Mesodermal cell (in vitro differentiated cells): ENCODE data around the gene FHL3.

Source experiments
- H3K27ac ChIP-seq: 2 replicates; pipeline ENCODE4 v1.7.0; 2013; ENCODE audit warnings: mild to moderate bottlenecking, low read depth, low read length, moderate library complexity; ENCODE audit not compliant: severe bottlenecking
- H3K36me3 ChIP-seq: 2 replicates; pipeline ENCODE4 v1.7.1; 2013; ENCODE audit warnings: mild to moderate bottlenecking, low read length, moderate library complexity; ENCODE audit not compliant: control insufficient read depth, insufficient read depth
- H3K4me1 ChIP-seq: one replicate; pipeline ENCODE4 v1.7.1; 2013; ENCODE audit warnings: mild to moderate bottlenecking, low read length; ENCODE audit not compliant: insufficient read depth, control insufficient read depth, poor library complexity, severe bottlenecking
- H3K4me3 ChIP-seq: 2 replicates; pipeline ENCODE4 v1.7.0; 2013; ENCODE audit warnings: low read length, control low read depth, mild to moderate bottlenecking; ENCODE audit not compliant: insufficient read depth, poor library complexity, severe bottlenecking; ENCODE audit errors: extremely low read depth
- H3K9me3 ChIP-seq: 2 replicates; pipeline ENCODE4 v1.7.1; 2013; ENCODE audit warnings: mild to moderate bottlenecking, low read length, moderate library complexity; ENCODE audit not compliant: control insufficient read depth
- WGBS, 2 experiments: methylation state at CpG; one replicate each; pipeline ENCODE4 v1.1.5; 2013; ENCODE audit warnings: missing lambda C conversion rate in 2 of 2; ENCODE audit not compliant: insufficient coverage in 2 of 2; 5-methylcytosine and 5-hydroxymethylcytosine counted together

Gene FHL3

GRCh38 chr1:38025233-38025632 is 19.9 kb upstream of the FHL3 start:
- Histone ChIP-seq H3K4me3 (no peak overlapping the region), H3K4me1 (peaks cover 32% of the 10 kb centered on the region), H3K9me3 (no peaks in the 10 kb centered on the region), H3K36me3 (peaks cover 65% of the 10 kb centered on the region), H3K27ac (no peak overlapping the region)
- whole genome bisulfite sequencing, 2 experiments: 81 to 95% methylated on average over 2 of the region's 2 CpGs

- Histone ChIP-seq H3K27ac (no peak overlapping the region), H3K9me3 (no peaks in the 10 kb centered on the region), H3K4me1 (peaks cover 11% of the 10 kb centered on the region), H3K36me3 (peaks cover 89% of the 10 kb centered on the region), H3K4me3 (no peak overlapping the region)
- WGBS, 2 experiments: 86 to 94% methylated on average over 2 of the region's 3 CpGs
Measured at GRCh38 chr1:38022810-38023209, 17.5 kb upstream of the FHL3 start.

GRCh38 chr1:38021969-38022368 is 16.7 kb upstream of the FHL3 start:
- peaks cover 6% of the 10 kb centered on the region for H3K4me1 ChIP-seq
- 100% methylated on average over 4 of the region's 5 CpGs for WGBS, 2 experiments
- H3K27ac ChIP-seq: no peak overlapping the region
- no peaks in the 10 kb centered on the region for H3K9me3 ChIP-seq
- peaks cover 94% of the 10 kb centered on the region for H3K36me3 ChIP-seq
- no peak overlapping the region for H3K4me3 ChIP-seq

GRCh38 chr1:38020396-38020795 is 15.1 kb upstream of the FHL3 start:
- WGBS, 2 experiments: 94 to 100% methylated on average over 1 to 2 of the region's 2 CpGs
- no peak overlapping the region for H3K27ac ChIP-seq
- no peaks in the 10 kb centered on the region for H3K9me3 ChIP-seq
- H3K36me3 ChIP-seq: peaks cover 97% of the 10 kb centered on the region
- peaks cover 5% of the 10 kb centered on the region for H3K4me1 ChIP-seq
- H3K4me3 ChIP-seq: no peak overlapping the region

DNA sequence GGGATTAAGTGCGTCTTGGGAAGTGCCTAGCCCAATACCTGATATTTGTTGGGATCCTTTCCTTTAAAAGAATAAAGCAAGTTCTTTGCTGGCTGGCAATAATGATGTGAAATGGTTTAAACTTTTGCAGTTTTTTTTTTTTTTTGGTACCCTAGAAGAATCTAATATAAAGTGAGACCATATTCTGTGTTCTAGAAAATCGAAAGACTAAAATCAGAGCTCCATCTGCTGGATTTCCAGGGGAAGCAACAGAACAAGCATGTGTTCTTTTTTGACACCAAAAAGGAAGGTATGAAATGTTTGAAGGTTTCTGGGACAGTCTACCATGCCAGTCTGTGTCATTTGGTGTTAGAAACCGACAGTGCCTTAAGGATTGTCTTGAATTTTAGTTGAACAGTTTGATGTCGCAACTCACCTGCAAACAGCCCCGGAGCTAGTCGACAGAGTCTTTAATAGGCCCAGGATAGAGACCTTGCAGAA is 13.6 kb upstream of the FHL3 start:
- WGBS, 2 experiments: 92 to 96% methylated on average over 5 to 6 of the region's 6 CpGs

GRCh38 chr1:38015978-38016725 is 10.8 kb upstream of the FHL3 start:
- Histone ChIP-seq H3K4me3 (no peak overlapping the region), H3K4me1 (peaks cover 9% of the 10 kb centered on the region), H3K27ac (peak overlapping the region; percentile 69), H3K36me3 (peaks cover 67% of the 10 kb centered on the region), H3K9me3 (no peaks in the 10 kb centered on the region)
- WGBS, 2 experiments: 90 to 92% methylated on average over 5 of the region's 6 CpGs

More for the DNA sequence above, 13.6 kb upstream of the FHL3 start:
- Histone ChIP-seq H3K9me3 (no peaks in the 10 kb centered on the region), H3K4me1 (peaks cover 4% of the 10 kb centered on the region), H3K4me3 (no peak overlapping the region), H3K36me3 (peaks cover 94% of the 10 kb centered on the region), H3K27ac (no peak overlapping the region)

DNA sequence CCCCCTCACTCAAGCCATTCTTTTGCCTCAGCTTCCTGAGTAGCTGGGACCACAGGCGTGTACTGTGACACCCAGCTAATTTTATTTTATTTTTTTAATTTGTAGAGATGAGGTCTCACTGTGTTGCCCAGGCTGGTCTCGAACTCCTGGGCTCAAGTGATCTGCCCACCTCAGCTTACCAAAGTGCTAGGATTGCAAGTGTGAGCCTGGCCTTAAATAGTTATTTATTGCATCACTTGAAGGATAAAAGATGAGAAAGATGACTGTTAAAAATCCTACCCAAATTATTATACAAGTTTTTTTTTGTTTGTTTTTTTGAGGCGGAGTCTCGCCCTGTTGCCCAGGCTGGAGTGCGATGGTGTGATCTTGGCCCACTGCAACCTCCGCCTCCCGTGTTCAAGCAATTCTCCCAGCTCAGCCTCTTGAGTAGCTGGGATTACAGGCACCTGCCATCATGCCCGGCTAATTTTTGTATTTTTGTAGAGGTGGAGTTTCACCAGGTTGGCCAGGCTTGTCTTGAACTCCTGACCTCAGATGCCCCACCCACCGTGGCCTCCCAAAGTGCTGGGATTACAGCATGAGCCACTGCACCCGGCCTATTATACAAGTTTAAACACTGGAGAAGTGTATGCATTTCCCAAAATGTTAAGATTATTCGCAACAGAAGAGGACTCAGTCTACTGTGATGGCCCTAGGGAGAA is 9.6 kb upstream of the FHL3 start:
- no peak overlapping the region for H3K4me3 ChIP-seq
- H3K27ac ChIP-seq: no peak overlapping the region
- H3K9me3 ChIP-seq: no peaks in the 10 kb centered on the region
- H3K4me1 ChIP-seq: peaks cover 9% of the 10 kb centered on the region
- peaks cover 54% of the 10 kb centered on the region for H3K36me3 ChIP-seq
- WGBS, 2 experiments: 91 to 95% methylated on average over 5 to 6 of the region's 11 CpGs

GRCh38 chr1:38014171-38014570 is 8.9 kb upstream of the FHL3 start:
- H3K9me3 ChIP-seq: no peaks in the 10 kb centered on the region
- H3K4me1 ChIP-seq: peaks cover 11% of the 10 kb centered on the region
- H3K27ac ChIP-seq: no peak overlapping the region
- 68 to 79% methylated on average over 2 to 3 of the region's 4 CpGs for WGBS, 2 experiments
- no peak overlapping the region for H3K4me3 ChIP-seq
- H3K36me3 ChIP-seq: peaks cover 47% of the 10 kb centered on the region

DNA sequence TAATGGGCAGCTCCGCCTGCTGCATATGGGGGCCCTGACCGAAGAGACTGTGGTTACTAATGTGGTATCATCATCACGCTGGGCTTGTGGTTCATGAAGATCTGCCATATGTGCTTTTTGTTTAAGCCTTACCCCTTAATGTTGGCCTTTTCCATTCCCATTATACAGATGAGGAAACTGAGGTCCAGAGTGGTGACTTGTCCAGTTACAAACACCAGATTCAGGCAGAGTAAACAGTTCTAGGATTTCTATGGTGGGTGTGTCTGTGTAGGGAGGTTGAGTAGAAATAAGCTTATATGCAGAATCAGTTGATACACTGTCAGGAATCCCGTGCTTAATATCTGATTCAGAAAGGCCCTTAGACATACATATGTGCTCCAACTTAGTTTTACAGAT is 7.9 kb upstream of the FHL3 start:
- WGBS, 2 experiments: 0% methylated on average over 1 of the region's 4 CpGs; no CpG with 5 or more reads in 1 of the 2 experiments
- Histone ChIP-seq H3K36me3 (peaks cover 38% of the 10 kb centered on the region), H3K4me1 (peaks cover 17% of the 10 kb centered on the region), H3K4me3 (peak overlapping the region; percentile 77), H3K27ac (peak overlapping the region; percentile 95), H3K9me3 (no peaks in the 10 kb centered on the region)

DNA sequence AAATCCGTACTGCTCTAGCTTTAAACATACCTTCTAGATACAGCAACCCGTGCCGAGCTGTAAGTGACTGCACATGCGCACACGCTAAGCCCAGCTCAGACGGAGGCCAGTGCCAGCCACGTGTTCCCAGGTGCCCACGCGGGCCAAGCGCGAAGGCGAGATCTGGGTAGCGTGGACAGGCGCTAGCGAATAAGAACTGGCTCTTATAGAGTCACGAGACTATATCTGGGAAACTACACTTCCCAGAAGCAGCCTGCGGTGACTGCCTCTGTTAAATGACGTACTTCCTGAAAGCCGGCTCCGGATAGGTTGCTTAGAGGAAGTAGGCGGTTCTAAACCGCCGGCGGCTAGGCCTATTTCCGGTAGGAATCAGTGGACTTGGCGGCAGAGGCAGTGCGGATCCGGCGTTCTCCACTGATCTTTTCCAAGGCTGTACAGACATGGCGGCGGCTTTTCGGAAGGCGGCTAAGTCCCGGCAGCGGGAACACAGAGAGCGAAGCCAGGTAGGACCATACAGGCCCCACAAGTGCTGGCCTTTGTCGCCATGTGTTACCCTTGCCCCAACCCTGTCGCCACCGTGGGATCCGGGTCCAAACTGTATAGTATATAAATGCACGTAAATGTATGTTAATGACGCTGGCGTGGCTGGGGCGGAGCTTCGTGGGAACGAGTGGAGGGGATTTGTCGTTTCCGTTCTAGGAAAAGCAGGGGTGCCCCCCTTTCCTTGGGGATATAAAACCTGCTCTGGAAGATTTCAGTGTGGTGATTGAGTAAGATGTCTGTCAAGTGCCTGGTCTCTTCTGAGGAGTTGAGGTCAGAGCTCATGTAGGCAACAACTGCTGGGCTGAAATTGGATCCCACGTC is 7.3 kb upstream of the FHL3 start, which contains the start of gene UTP11:
Gene UTP11, plus strand, starts transcription at position 372 of the 864 bp plus-strand sequence. Its CDS starts 69 bp downstream, at position 441.
- WGBS, 2 experiments: 5 to 7% methylated on average over 42 to 43 of the region's 49 CpGs
- Histone ChIP-seq H3K4me3 (peak within 1 kb of the TSS; percentile 77), H3K9me3 (no peaks in the 10 kb centered on the region), H3K4me1 (peaks cover 17% of the 10 kb centered on the region), H3K36me3 (peaks cover 32% of the 10 kb centered on the region), H3K27ac (peak within 1 kb of the TSS; percentile 95)
